Prostate gland (tissue), 2 donors: ENCODE data around the gene ST7. TPM values are rescaled to one million over a fixed set of nuclear protein-coding genes. Genes with fewer than 3 reads are reported as not detected.

Experiments
- DNase-seq: peaks from one replicate; pipeline ENCODE4 v3.0.0-alpha.2; 2019; ENCODE audit warnings: low spot score
- H3K27ac ChIP-seq, 2 donors: fragments of 200-600 bp; sonication (generic); 2 replicates each; pipeline ENCODE4 v1.5.1; 2017 to 2019
- H3K27me3 ChIP-seq: fragments of 200-600 bp; sonication (generic); replicated peaks from 2 replicates; pipeline ENCODE4 v1.5.1; 2019; ENCODE audit not compliant: insufficient read depth
- H3K36me3 ChIP-seq, 2 donors: fragments of 200-600 bp; sonication (generic); 1 replicate in 1 of 2; 2 replicates in 1 of 2; pipeline versions ENCODE4 v1.5.1 to v1.8.1; 2017 to 2019
- H3K4me1 ChIP-seq: fragments of 200-600 bp; sonication (generic); replicated peaks from 2 replicates; pipeline ENCODE4 v1.5.1; 2019
- H3K4me3 ChIP-seq, 2 donors: fragments of 200-600 bp; sonication (generic); 2 replicates each; pipeline ENCODE4 v1.5.1; 2017 to 2019
- H3K9me3 ChIP-seq: fragments of 200-600 bp; sonication (generic); 2 replicates; pipeline ENCODE4 v1.5.1; 2017
- POLR2A ChIP-seq: fragments of 450-650 bp; IDR thresholded peaks from one replicate; pipeline ENCODE4 v1.6.1; 2016; ENCODE audit warnings: antibody characterized with exemption, mild to moderate bottlenecking
- POLR2AphosphoS5 ChIP-seq: sonication (generic); formaldehyde crosslinking; IDR thresholded peaks from one replicate; pipeline ENCODE4 v1.6.1; 2017; ENCODE audit warnings: antibody characterized with exemption
- WGBS: methylation state at CpG from one replicate; pipeline ENCODE4 v1.1.5; 2018; 5-methylcytosine and 5-hydroxymethylcytosine counted together
- intact Hi-C: fragments of 100-400 bp; cut with DNase I; formaldehyde crosslinking; loops from one replicate; pipeline ENCODE4 v1.14.2; 2022
- total RNA-seq, 2 donors: library from RNA; depleted of rRNA; stranded (reverse); fragments of >200 nt; gene quantifications; one replicate each; pipeline ENCODE4 v1.1.0, GENCODE V29; 2016
- TF ChIP-seq, protein P1 (sequence below), 4 experiments: fragments of 200-600 bp in 2 of 4; fragments of 450-650 bp in 2 of 4; sonication (generic) in 2 of 4; IDR thresholded peaks; 1 replicate in 3 of 4; 2 replicates in 1 of 4; pipeline ENCODE4 v1.5.1; 2016 to 2019; ENCODE audit warnings: antibody characterized with exemption in 4 of 4, mild to moderate bottlenecking in 2 of 4, moderate library complexity in 2 of 4

ST7 gene
- total RNA-seq, 2 donors from 2014 or later, result 18.7 to 27.5 TPM

DNA sequence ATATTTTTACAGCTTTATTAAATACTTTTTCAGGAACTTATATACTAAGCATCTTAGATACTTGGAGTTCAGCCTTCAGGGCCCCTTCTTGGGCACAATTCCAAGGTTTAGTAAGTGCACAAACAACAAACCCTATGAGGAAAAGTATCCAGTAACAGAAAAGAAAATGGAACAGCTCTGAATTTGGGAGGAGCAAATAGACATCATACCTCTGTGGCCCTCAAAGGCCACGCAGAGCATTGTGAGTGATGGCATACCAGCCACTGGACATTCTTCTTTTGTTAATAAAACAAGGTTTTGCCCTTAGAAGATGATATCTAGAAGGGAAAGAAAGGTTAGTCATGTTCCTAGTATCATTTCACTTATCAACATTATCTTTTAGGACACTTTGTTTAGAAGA, 46.0 kb downstream of the ST7 start:
- WGBS, result 81% methylated on average over 1 of the region's 1 CpG
- Histone ChIP-seq H3K9me3 (no peaks in the 10 kb centered on the region), H3K4me1 (no peaks in the 10 kb centered on the region), H3K27ac (no peak overlapping the region), H3K36me3 (no peaks in the 10 kb centered on the region), H3K27me3 (no peaks in the 10 kb centered on the region), H3K4me3 (no peak overlapping the region)
- no peak for DNase-seq
- TF ChIP-seq POLR2A (no peak), POLR2AphosphoS5 (no peak)
- TF ChIP-seq, protein P1, sequence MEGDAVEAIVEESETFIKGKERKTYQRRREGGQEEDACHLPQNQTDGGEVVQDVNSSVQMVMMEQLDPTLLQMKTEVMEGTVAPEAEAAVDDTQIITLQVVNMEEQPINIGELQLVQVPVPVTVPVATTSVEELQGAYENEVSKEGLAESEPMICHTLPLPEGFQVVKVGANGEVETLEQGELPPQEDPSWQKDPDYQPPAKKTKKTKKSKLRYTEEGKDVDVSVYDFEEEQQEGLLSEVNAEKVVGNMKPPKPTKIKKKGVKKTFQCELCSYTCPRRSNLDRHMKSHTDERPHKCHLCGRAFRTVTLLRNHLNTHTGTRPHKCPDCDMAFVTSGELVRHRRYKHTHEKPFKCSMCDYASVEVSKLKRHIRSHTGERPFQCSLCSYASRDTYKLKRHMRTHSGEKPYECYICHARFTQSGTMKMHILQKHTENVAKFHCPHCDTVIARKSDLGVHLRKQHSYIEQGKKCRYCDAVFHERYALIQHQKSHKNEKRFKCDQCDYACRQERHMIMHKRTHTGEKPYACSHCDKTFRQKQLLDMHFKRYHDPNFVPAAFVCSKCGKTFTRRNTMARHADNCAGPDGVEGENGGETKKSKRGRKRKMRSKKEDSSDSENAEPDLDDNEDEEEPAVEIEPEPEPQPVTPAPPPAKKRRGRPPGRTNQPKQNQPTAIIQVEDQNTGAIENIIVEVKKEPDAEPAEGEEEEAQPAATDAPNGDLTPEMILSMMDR (IDR thresholded peaks at IDR 0.05), result no peak
- intact Hi-C loops, result no loop called here

GRCh38 chr7:117001283-117001682, 48.0 kb downstream of the ST7 start:
- Histone ChIP-seq H3K27me3 (no peaks in the 10 kb centered on the region), H3K4me1 (no peaks in the 10 kb centered on the region), H3K36me3 (no peaks in the 10 kb centered on the region), H3K4me3 (no peak overlapping the region), H3K27ac (no peak overlapping the region), H3K9me3 (no peaks in the 10 kb centered on the region)
- TF ChIP-seq POLR2AphosphoS5, result no peak
- intact Hi-C loops, result no loop called here
- no peak for DNase-seq

DNA sequence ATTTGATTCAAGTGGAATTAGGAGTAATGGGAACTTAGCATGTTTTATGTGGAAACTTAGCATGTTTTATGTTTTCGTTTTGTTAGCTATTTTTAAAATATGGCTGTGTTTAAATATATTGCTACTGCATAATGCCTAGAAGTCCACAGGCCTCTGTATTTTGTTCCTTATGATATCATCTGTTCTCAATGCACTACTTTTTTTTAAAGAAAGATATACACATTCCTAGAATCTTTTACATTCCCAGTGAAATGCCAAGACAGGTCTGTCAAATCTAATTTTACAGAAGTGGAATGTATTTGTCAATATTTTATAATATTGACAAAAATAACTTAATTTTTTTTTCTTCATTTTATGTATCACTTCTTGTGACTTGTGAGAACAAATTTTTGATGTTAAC, 51.6 kb downstream of the ST7 start:
- Histone ChIP-seq H3K27me3 (no peaks in the 10 kb centered on the region), H3K4me1 (no peaks in the 10 kb centered on the region), H3K36me3 (no peaks in the 10 kb centered on the region), H3K4me3 (no peak overlapping the region), H3K9me3 (no peaks in the 10 kb centered on the region), H3K27ac (no peak overlapping the region)
- DNase-seq, result no peak
- intact Hi-C loops, result no loop called here
- TF ChIP-seq, protein P1 (IDR thresholded peaks at IDR 0.05), result no peak
- TF ChIP-seq POLR2AphosphoS5 (no peak), POLR2A (no peak)
- WGBS, result 95% methylated on average over 1 of the region's 1 CpG

DNA sequence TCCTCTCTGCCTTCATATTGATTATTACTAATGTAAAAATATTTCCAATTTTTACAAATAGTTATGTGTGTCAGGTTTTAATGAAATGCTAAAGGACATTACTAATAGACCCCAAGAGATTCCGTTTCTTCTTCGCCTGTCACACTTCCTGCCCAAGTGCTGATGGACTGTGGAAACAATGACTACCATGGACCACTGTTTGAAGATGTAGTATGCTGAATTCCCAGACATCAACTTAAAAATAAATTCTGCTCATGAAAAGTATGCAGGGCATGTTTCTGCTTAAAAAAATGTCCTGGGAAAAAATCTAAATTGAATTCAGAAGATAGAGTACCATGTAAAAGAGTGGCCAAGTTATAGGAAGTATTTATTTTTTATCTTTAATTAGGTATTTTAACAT, 52.1 kb downstream of the ST7 start:
- H3K27me3 ChIP-seq, result no peaks in the 10 kb centered on the region
- H3K4me3 ChIP-seq, result no peak overlapping the region
- H3K36me3 ChIP-seq, result no peaks in the 10 kb centered on the region
- no peaks in the 10 kb centered on the region for H3K9me3 ChIP-seq
- H3K4me1 ChIP-seq, result no peaks in the 10 kb centered on the region
- DNase-seq, result no peak
- 94% methylated on average over 2 of the region's 2 CpGs for WGBS
- no peak overlapping the region for H3K27ac ChIP-seq
- TF ChIP-seq, protein P1 (IDR thresholded peaks at IDR 0.05), result no peak
- TF ChIP-seq POLR2AphosphoS5 (no peak), POLR2A (no peak)
- intact Hi-C loops, result no loop called here

DNA sequence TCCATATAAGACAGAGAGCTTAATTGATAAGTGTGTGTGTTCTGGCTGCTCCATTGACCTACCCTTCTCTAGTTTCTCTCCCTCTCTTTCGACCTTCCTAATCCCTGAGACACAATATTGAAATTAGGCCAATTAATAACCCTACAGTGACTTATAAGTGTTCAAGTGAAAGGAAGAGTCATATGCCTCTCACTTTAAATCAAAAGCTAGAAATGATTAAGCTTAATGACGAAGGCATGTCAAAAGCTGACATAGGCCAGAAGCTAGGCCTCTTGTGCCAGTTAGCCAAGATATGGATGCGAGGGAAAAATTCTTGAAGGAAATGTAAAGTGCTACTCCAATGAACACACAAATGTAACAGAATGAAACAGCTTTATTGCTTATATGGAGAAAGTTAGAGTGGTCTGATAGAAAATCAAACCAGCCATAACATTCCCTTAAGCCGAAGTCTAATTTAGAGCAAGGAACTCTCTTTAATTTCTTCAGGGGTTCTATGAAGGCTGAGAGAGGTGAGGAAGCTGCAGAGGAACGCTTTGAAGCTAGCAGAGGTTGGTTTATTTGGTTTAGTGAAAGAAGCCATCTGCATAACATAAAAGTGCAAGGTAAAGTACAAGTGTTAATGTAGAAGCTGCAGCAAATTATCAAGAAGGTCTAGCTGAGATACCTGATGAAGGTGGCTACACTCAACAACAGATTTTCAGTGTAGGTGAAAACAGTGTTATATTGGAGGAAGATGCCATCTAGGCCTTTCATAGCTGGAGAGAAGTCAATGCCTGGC, 53.8 kb downstream of the ST7 start:
- H3K27ac ChIP-seq, result no peak overlapping the region
- H3K9me3 ChIP-seq, result no peaks in the 10 kb centered on the region
- H3K36me3 ChIP-seq, result no peaks in the 10 kb centered on the region
- no peaks in the 10 kb centered on the region for H3K4me1 ChIP-seq
- DNase-seq, result no peak
- 91% methylated on average over 5 of the region's 5 CpGs for WGBS
- TF ChIP-seq POLR2A (no peak), POLR2AphosphoS5 (no peak)
- TF ChIP-seq, protein P1 (IDR thresholded peaks at IDR 0.05), result no peak
- no peak overlapping the region for H3K4me3 ChIP-seq
- no peaks in the 10 kb centered on the region for H3K27me3 ChIP-seq
- intact Hi-C loops, result no loop called here
